GM13977 (cell line): ENCODE results near the gene CELF6.

Source experiments
- DNase-seq: peaks from one replicate; pipeline ENCODE4 v3.0.0; 2012; ENCODE audit warnings: low spot score
- in situ Hi-C: fragments of 300-500 bp; cut with MboI; formaldehyde crosslinking; loops from one replicate; pipeline ENCODE4 v1.12.0; 2022; ENCODE audit warnings: low sequenced_read_pairs, low pct_unique_long_range_greater_than_20kb, mixed read lengths, inconsistent platforms; ENCODE audit not compliant: unreplicated experiment
- TF ChIP-seq, protein P1 (sequence below): IDR thresholded peaks from 2 replicates; pipeline ENCODE4 v1.5.1; 2012; ENCODE audit warnings: mild to moderate bottlenecking, control low read depth; ENCODE audit not compliant: insufficient read depth; ENCODE audit errors: extremely low read depth, missing control alignments

The CELF6 gene

GRCh38 chr15:72358121-72358520, 38.2 kb upstream of the CELF6 start:
- in situ Hi-C loops = no loop called here
- no peak for DNase-seq
- TF ChIP-seq, protein P1, sequence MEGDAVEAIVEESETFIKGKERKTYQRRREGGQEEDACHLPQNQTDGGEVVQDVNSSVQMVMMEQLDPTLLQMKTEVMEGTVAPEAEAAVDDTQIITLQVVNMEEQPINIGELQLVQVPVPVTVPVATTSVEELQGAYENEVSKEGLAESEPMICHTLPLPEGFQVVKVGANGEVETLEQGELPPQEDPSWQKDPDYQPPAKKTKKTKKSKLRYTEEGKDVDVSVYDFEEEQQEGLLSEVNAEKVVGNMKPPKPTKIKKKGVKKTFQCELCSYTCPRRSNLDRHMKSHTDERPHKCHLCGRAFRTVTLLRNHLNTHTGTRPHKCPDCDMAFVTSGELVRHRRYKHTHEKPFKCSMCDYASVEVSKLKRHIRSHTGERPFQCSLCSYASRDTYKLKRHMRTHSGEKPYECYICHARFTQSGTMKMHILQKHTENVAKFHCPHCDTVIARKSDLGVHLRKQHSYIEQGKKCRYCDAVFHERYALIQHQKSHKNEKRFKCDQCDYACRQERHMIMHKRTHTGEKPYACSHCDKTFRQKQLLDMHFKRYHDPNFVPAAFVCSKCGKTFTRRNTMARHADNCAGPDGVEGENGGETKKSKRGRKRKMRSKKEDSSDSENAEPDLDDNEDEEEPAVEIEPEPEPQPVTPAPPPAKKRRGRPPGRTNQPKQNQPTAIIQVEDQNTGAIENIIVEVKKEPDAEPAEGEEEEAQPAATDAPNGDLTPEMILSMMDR = no peak

- TF ChIP-seq, protein P1 = no peak
- DNase-seq = no peak
- in situ Hi-C loops = no loop called here
Observed at GRCh38 chr15:72354496-72354895, 34.5 kb upstream of the CELF6 start.

- DNase-seq = no peak
- in situ Hi-C loops = no loop called here
- TF ChIP-seq, protein P1 = no peak
Observed at GRCh38 chr15:72353266-72353665, 33.3 kb upstream of the CELF6 start.

- in situ Hi-C loops = no loop called here
- TF ChIP-seq, protein P1 = no peak
- DNase-seq = no peak
Observed at GRCh38 chr15:72345806-72346205, 25.8 kb upstream of the CELF6 start.

- DNase-seq = no peak
- TF ChIP-seq, protein P1 = no peak
- in situ Hi-C loops = no loop called here
Observed at GRCh38 chr15:72345280-72345679, 25.3 kb upstream of the CELF6 start.

GRCh38 chr15:72344602-72345001, 24.6 kb upstream of the CELF6 start:
- TF ChIP-seq, protein P1 = no peak
- DNase-seq = no peak
- in situ Hi-C loops = no loop called here

GRCh38 chr15:72342385-72342784, 22.4 kb upstream of the CELF6 start:
- no peak for DNase-seq
- TF ChIP-seq, protein P1 = peak; percentile 55
- in situ Hi-C loops = no loop called here
